IMR-90 (cell line): ENCODE data around the gene NLRC3. TPM values are rescaled to one million over a fixed set of nuclear protein-coding genes. Genes with fewer than 3 reads are reported as not detected.

Experiments
- ATAC-seq: fragments of 200-7000 bp; cut with Tn5 transposase; 2 replicates; pipeline ENCODE4 v1.9.1; 2020; ENCODE audit warnings: low read depth, mild to moderate bottlenecking, moderate library complexity
- BruUV-seq: library from RNA; stranded (reverse); fragments of 400-500 nt; replicated peaks from 2 replicates; lab custom pipeline; 2021; lab: Mats Ljungman, UMichigan
- CTCF ChIA-PET: fragments of 300-600 bp; formaldehyde crosslinking; extraction: SDS; loops from one replicate; lab custom pipeline; 2021; ENCODE audit warnings: antibody characterized with exemption; lab: Yijun Ruan, JAX
- POLR2A ChIA-PET: fragments of 300-600 bp; sonication (Branson Sonifier 250); formaldehyde crosslinking; loops from one replicate; lab custom pipeline; 2022; ENCODE audit warnings: antibody characterized with exemption; ENCODE audit not compliant: unreplicated experiment; lab: Charles Lee
- DNase-seq: peaks from one replicate; pipeline ENCODE4 v3.0.0; 2013
- H2AFZ ChIP-seq: replicated peaks from 2 replicates; pipeline ENCODE3; 2013; ENCODE audit warnings: low read length, mild to moderate bottlenecking; ENCODE audit not compliant: poor library complexity
- H2AK5ac ChIP-seq: 2 replicates; pipeline ENCODE4 v1.6.1; 2013; ENCODE audit warnings: low read depth, low read length, inconsistent platforms
- H2AK9ac ChIP-seq: replicated peaks from 2 replicates; pipeline ENCODE3; 2013; ENCODE audit warnings: mild to moderate bottlenecking, low read depth, low read length, moderate library complexity; ENCODE audit not compliant: poor library complexity
- H2BK120ac ChIP-seq: 2 replicates; pipeline ENCODE4 v1.6.1; 2013; ENCODE audit warnings: low read depth, low read length, inconsistent platforms
- H2BK15ac ChIP-seq: 3 replicates; pipeline ENCODE4 v1.6.1; 2013; ENCODE audit warnings: low read depth, low read length, inconsistent platforms
- H2BK20ac ChIP-seq: 2 replicates; pipeline ENCODE4 v1.6.1; 2013; ENCODE audit warnings: low read depth, mild to moderate bottlenecking, inconsistent platforms, low read length, moderate library complexity
- H2BK5ac ChIP-seq: 2 replicates; pipeline ENCODE4 v1.6.1; 2013; ENCODE audit warnings: mild to moderate bottlenecking, low read depth, low read length, inconsistent platforms; ENCODE audit not compliant: poor library complexity, severe bottlenecking
- H3K14ac ChIP-seq: replicated peaks from 2 replicates; pipeline ENCODE4 v1.6.1; 2013; ENCODE audit warnings: low read depth, low read length, inconsistent platforms
- H3K18ac ChIP-seq: 2 replicates; pipeline ENCODE4 v1.6.1; 2013; ENCODE audit warnings: low read depth, low read length, control low read depth
- H3K23ac ChIP-seq: 2 replicates; pipeline ENCODE4 v1.6.1; 2013; ENCODE audit warnings: low read depth, low read length, inconsistent platforms
- H3K27ac ChIP-seq: 2 replicates; pipeline ENCODE4 v1.5.1; 2013; ENCODE audit warnings: mild to moderate bottlenecking, control low read depth, low read length; ENCODE audit not compliant: insufficient read depth
- H3K27me3 ChIP-seq: 2 replicates; pipeline ENCODE4 v1.6.1; 2013; ENCODE audit warnings: low read length; ENCODE audit not compliant: control insufficient read depth, insufficient read depth
- H3K36me3 ChIP-seq: 2 replicates; pipeline ENCODE4 v1.6.1; 2013; ENCODE audit warnings: low read length, mixed read lengths; ENCODE audit not compliant: control insufficient read depth, insufficient read depth
- H3K4ac ChIP-seq: 2 replicates; pipeline ENCODE4 v1.6.1; 2013; ENCODE audit warnings: low read depth, low read length, inconsistent platforms
- H3K4me1 ChIP-seq: 2 replicates; pipeline ENCODE4 v1.6.1; 2013; ENCODE audit warnings: low read length, mixed read lengths; ENCODE audit not compliant: control insufficient read depth, insufficient read depth
- H3K4me2 ChIP-seq: 2 replicates; pipeline ENCODE4 v1.6.1; 2013; ENCODE audit warnings: low read depth, mild to moderate bottlenecking, control low read depth, low read length, moderate library complexity
- H3K4me3 ChIP-seq: 2 replicates; pipeline ENCODE4 v1.5.1; 2013; ENCODE audit warnings: low read depth, mild to moderate bottlenecking, control low read depth, low read length, moderate library complexity; ENCODE audit not compliant: insufficient read depth
- H3K56ac ChIP-seq: 2 replicates; pipeline ENCODE4 v1.6.1; 2013; ENCODE audit warnings: low read length, inconsistent platforms; ENCODE audit not compliant: insufficient read depth; ENCODE audit errors: extremely low read depth
- H3K79me1 ChIP-seq, 2 experiments: 2 replicates each; pipeline ENCODE4 v1.6.1; 2013; ENCODE audit warnings: low read length in 2 of 2, inconsistent platforms in 1 of 2, low read depth in 1 of 2
- H3K9ac ChIP-seq: 2 replicates; pipeline ENCODE4 v1.6.1; 2013; ENCODE audit warnings: low read depth, low read length, control low read depth
- H3K9me1 ChIP-seq: 2 replicates; pipeline ENCODE4 v1.6.1; 2013; ENCODE audit warnings: low read length, inconsistent platforms; ENCODE audit not compliant: insufficient read depth
- H3K9me3 ChIP-seq: 2 replicates; pipeline ENCODE4 v1.6.1; 2013; ENCODE audit warnings: low read length; ENCODE audit not compliant: control insufficient read depth, insufficient read depth
- H4K20me1 ChIP-seq: 2 replicates; pipeline ENCODE4 v1.6.1; 2013; ENCODE audit warnings: low read length, inconsistent platforms; ENCODE audit not compliant: insufficient read depth
- H4K5ac ChIP-seq: 2 replicates; pipeline ENCODE4 v1.6.1; 2013; ENCODE audit warnings: mild to moderate bottlenecking, low read depth, low read length, control low read depth
- H4K8ac ChIP-seq, 2 experiments: 2 replicates each; pipeline ENCODE4 v1.6.1; 2013; ENCODE audit warnings: low read depth in 2 of 2, low read length in 2 of 2, control low read depth in 1 of 2, inconsistent platforms in 1 of 2
- H4K91ac ChIP-seq: 2 replicates; pipeline ENCODE4 v1.6.1; 2013; ENCODE audit warnings: low read depth, low read length, inconsistent platforms; ENCODE audit not compliant: insufficient read depth
- BHLHE40 ChIP-seq: fragments of 150-350 bp; IDR thresholded peaks from 2 replicates; pipeline ENCODE4 v1.6.1; 2016; ENCODE audit warnings: mild to moderate bottlenecking, low read depth, low read length
- CEBPB ChIP-seq: IDR thresholded peaks from 2 replicates; pipeline ENCODE4 v1.6.1; 2012; ENCODE audit warnings: low read depth, low read length, improper control_type of control experiment
- CHD1 ChIP-seq: IDR thresholded peaks from 2 replicates; pipeline ENCODE4 v1.6.1; 2012; ENCODE audit warnings: low read depth, low read length, improper control_type of control experiment
- CTCF ChIP-seq: conservative IDR thresholded peaks from 2 replicates; pipeline ENCODE4 v1.5.1; 2012; ENCODE audit warnings: mild to moderate bottlenecking, low read depth, low read length, improper control_type of control experiment
- ELK1 ChIP-seq: fragments of 150-350 bp; IDR thresholded peaks from 2 replicates; pipeline ENCODE4 v1.6.1; 2016; ENCODE audit warnings: low read depth, mild to moderate bottlenecking, low read length, moderate library complexity, borderline replicate concordance
- FOS ChIP-seq: fragments of 150-350 bp; IDR thresholded peaks from 2 replicates; pipeline ENCODE4 v1.6.1; 2016; ENCODE audit warnings: low read depth, low read length
- MAFK ChIP-seq: IDR thresholded peaks from 2 replicates; pipeline ENCODE4 v1.6.1; 2012; ENCODE audit warnings: low read depth, low read length, improper control_type of control experiment
- MAZ ChIP-seq: IDR thresholded peaks from 2 replicates; pipeline ENCODE4 v1.6.1; 2012; ENCODE audit warnings: low read depth, mild to moderate bottlenecking, low read length, improper control_type of control experiment, moderate library complexity, borderline replicate concordance
- MXI1 ChIP-seq: IDR thresholded peaks from 2 replicates; pipeline ENCODE4 v1.6.1; 2012; ENCODE audit warnings: low read depth, mild to moderate bottlenecking, low read length, moderate library complexity, borderline replicate concordance
- NFE2L2 ChIP-seq: fragments of 150-350 bp; IDR thresholded peaks from 2 replicates; pipeline ENCODE4 v1.6.1; 2016; ENCODE audit warnings: low read depth, mild to moderate bottlenecking, low read length
- POLR2A ChIP-seq: IDR thresholded peaks from 2 replicates; pipeline ENCODE4 v1.6.1; 2012; ENCODE audit warnings: mild to moderate bottlenecking, low read depth, low read length
- RAD21 ChIP-seq: IDR thresholded peaks from 2 replicates; pipeline ENCODE4 v1.6.1; 2012; ENCODE audit warnings: low read length, improper control_type of control experiment
- RCOR1 ChIP-seq: IDR thresholded peaks from 2 replicates; pipeline ENCODE4 v1.6.1; 2012; ENCODE audit warnings: mild to moderate bottlenecking, low read length, improper control_type of control experiment; ENCODE audit not compliant: insufficient replicate concordance
- RFX5 ChIP-seq: IDR thresholded peaks from 2 replicates; pipeline ENCODE4 v1.8.0; 2012; ENCODE audit warnings: low read depth, mild to moderate bottlenecking, low read length, moderate library complexity
- SMC3 ChIP-seq: fragments of 150-350 bp; IDR thresholded peaks from 2 replicates; pipeline ENCODE4 v1.6.1; 2016; ENCODE audit warnings: low read depth, mild to moderate bottlenecking, antibody characterized with exemption, low read length, moderate library complexity
- USF2 ChIP-seq: fragments of 150-350 bp; IDR thresholded peaks from 2 replicates; pipeline ENCODE4 v1.6.1; 2017; ENCODE audit warnings: mild to moderate bottlenecking, antibody characterized with exemption, low read length, low read depth
- WGBS, 2 experiments: methylation state at CpG; one replicate each; pipeline versions ENCODE4 v1.1.5 to v1.1.7; 2013; ENCODE audit warnings: missing lambda C conversion rate in 2 of 2; ENCODE audit not compliant: insufficient read length in 1 of 2; ENCODE audit errors: extremely low coverage in 2 of 2; 5-methylcytosine and 5-hydroxymethylcytosine counted together
- dilution Hi-C: fragments of 300-500 bp; cut with HindIII; formaldehyde crosslinking; loops from one replicate; pipeline ENCODE4 v1.14.3; 2018; ENCODE audit warnings: low sequenced_read_pairs; ENCODE audit not compliant: unreplicated experiment
- in situ Hi-C: fragments of 300-500 bp; cut with MboI; formaldehyde crosslinking; loops from 3 replicates; pipeline ENCODE4 v1.14.3; 2019; ENCODE audit warnings: low sequenced_read_pairs, inconsistent platforms, mixed read lengths
- intact Hi-C: fragments of 100-400 bp; cut with micrococcal nuclease; formaldehyde crosslinking; loops from 2 replicates; pipeline ENCODE4 v1.10.0; 2022
- polyA plus RNA-seq, 3 experiments: library from polyadenylated mRNA; depleted of rRNA; stranded (reverse); fragments of >200 nt; gene quantifications; 2 replicates each; pipeline ENCODE4 v1.2.3, GENCODE V29; 2012; ENCODE audit warnings: low replicate concordance in 1 of 3
- total RNA-seq: library from RNA; depleted of rRNA; stranded (reverse); fragments of >200 nt; gene quantifications from 2 replicates; pipeline ENCODE4 v1.2.3, GENCODE V29; 2012

The NLRC3 gene
- total and polyA plus RNA-seq, 2 of the 4 experiments (the other 2 are of a cell fraction), result not detected

- Histone ChIP-seq H3K36me3 (no peaks in the 10 kb centered on the region), H2AK5ac (no peak overlapping the region), H2BK120ac (no peak overlapping the region), H3K56ac (no peak overlapping the region), H4K8ac (no peak overlapping the region), H2AFZ (no peak overlapping the region), H2BK15ac (no peak overlapping the region), H4K20me1 (no peaks in the 10 kb centered on the region), H3K23ac (no peak overlapping the region), H3K4me2 (no peak overlapping the region), H2BK5ac (no peak overlapping the region), H3K18ac (no peak overlapping the region), H2BK20ac (no peak overlapping the region), H3K27ac (no peak overlapping the region), H4K91ac (no peak overlapping the region), H3K9me3 (no peaks in the 10 kb centered on the region; the same call in 1 of the 2 replicates), H3K9me1 (no peaks in the 10 kb centered on the region), H3K4me1 (no peaks in the 10 kb centered on the region; the same call in 1 of the 2 replicates), H3K4me3 (no peak overlapping the region), H3K79me1 (no peaks in the 10 kb centered on the region), H3K27me3 (peaks cover 4% of the 10 kb centered on the region), H3K14ac (no peak overlapping the region), H2AK9ac (peak overlapping the region; percentile 42), H4K5ac (no peak overlapping the region), H3K9ac (no peak overlapping the region), H3K4ac (no peak overlapping the region)
- DNase-seq (no peak), ATAC-seq (no peak)
- intact Hi-C loops (no loop called here), in situ Hi-C loops (no loop called here), dilution Hi-C loops (no loop called here)
- ChIA-PET POLR2A (no interaction called here), CTCF (no interaction called here)
- BruUV-seq, result no TSS peak
- no peak for TF ChIP-seq POLR2A
- no peak for TF ChIP-seq CEBPB
- no peak for TF ChIP-seq BHLHE40
- no peak for TF ChIP-seq RFX5
- no peak for TF ChIP-seq MAFK
- TF ChIP-seq ELK1, result no peak
- no peak for TF ChIP-seq MAZ
- TF ChIP-seq USF2, result no peak
- no peak for TF ChIP-seq CTCF
- TF ChIP-seq SMC3, result no peak
- TF ChIP-seq NFE2L2, result no peak
- TF ChIP-seq FOS, result no peak
- no peak for TF ChIP-seq RCOR1
- no peak for TF ChIP-seq RAD21
- no peak for TF ChIP-seq CHD1
- no peak for TF ChIP-seq MXI1
- 100% methylated on average over 3 of the region's 11 CpGs; no CpG with 5 or more reads in 1 of the 2 experiments for WGBS, 2 experiments
Observed at GRCh38 chr16:3576211-3576610, 992 bp downstream of the NLRC3 start.
